Activated T-helper 2 cell treated with anti-CD3 and anti-CD28 coated beads, Interferon-gamma antibody, Interleukin-2, Interleukin-4, amounts not matched to agents 10 μg/mL and 5 μg/mL and 100 μg/mL, durations not matched to agents 14 hours and 24 hours and 36 hours (primary cell): ENCODE data around the gene IGIP. TPM values are rescaled to one million over a fixed set of nuclear protein-coding genes. Genes with fewer than 3 reads are reported as not detected.
A peak's percentile ranks its signal among the peaks of the same experiment; 100 is the strongest.

Experiments
- DNase-seq: peaks from one replicate; pipeline ENCODE4 v3.0.0; 2021; ENCODE audit warnings: low spot score
- H3K27ac Mint-ChIP-seq: one replicate; pipeline ENCODE4 v1.8.0; 2021; ENCODE audit warnings: mixed read lengths
- H3K27me3 Mint-ChIP-seq: one replicate; pipeline ENCODE4 v1.8.0; 2021; ENCODE audit warnings: low read depth, mixed read lengths
- H3K36me3 Mint-ChIP-seq: one replicate; pipeline ENCODE4 v1.8.0; 2021; ENCODE audit warnings: low read depth, mixed read lengths
- H3K4me1 Mint-ChIP-seq: one replicate; pipeline ENCODE4 v1.8.0; 2021; ENCODE audit warnings: low read depth, mixed read lengths
- H3K4me3 Mint-ChIP-seq: one replicate; pipeline ENCODE4 v1.8.0; 2021; ENCODE audit warnings: low read depth, mild to moderate bottlenecking, moderate library complexity, mixed read lengths
- H3K9me3 Mint-ChIP-seq: one replicate; pipeline ENCODE4 v1.8.0; 2021; ENCODE audit warnings: mixed read lengths
- intact Hi-C: fragments of 100-400 bp; cut with micrococcal nuclease; formaldehyde crosslinking; loops from one replicate; pipeline ENCODE4 v1.15.1; 2023
- total RNA-seq: library from RNA; stranded (reverse); gene quantifications from 2 replicates; pipeline ENCODE4 v1.2.3, GENCODE V29; 2022

IGIP gene
- total RNA-seq, 1 donor from 2014 or later, result 2.2 TPM

DNA sequence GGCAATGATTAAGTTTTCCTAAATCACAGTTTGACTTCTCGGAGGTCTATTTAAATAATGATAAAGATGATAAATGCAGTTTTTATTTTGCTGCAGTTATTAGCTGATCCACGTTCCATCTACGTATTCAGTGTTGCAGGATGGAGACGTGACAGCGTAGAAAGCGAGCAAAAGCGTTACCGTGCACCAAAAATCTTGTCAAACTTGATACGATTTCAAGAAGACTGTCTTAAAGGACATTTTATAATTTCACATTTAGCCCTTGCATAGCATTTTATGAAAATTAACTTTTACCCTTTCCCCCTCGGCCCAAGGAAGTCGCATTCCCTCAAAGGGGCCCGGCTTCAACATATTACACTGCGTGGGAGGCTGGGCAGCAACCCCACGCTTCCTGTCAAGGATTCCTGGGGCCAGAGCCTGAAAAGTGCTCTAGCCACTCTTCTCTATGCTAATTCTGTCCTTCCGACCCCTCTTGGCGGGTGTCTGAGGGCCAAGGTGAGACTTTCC, 18.9 kb upstream of the IGIP start:
- Mint-ChIP-seq H3K36me3 (peaks cover 4% of the 10 kb centered on the region), H3K27ac (peak overlapping the region; percentile 86), H3K4me3 (peak overlapping the region; percentile 93), H3K27me3 (peaks cover 57% of the 10 kb centered on the region), H3K9me3 (no peaks in the 10 kb centered on the region), H3K4me1 (peaks cover 29% of the 10 kb centered on the region)
- no peak for DNase-seq
- intact Hi-C loops, result loop anchor here (1.0 to 2.0 kb wide), 4 partner anchors 8 to 294 kb away; partner anchors contain the start of gene ANKHD1

DNA sequence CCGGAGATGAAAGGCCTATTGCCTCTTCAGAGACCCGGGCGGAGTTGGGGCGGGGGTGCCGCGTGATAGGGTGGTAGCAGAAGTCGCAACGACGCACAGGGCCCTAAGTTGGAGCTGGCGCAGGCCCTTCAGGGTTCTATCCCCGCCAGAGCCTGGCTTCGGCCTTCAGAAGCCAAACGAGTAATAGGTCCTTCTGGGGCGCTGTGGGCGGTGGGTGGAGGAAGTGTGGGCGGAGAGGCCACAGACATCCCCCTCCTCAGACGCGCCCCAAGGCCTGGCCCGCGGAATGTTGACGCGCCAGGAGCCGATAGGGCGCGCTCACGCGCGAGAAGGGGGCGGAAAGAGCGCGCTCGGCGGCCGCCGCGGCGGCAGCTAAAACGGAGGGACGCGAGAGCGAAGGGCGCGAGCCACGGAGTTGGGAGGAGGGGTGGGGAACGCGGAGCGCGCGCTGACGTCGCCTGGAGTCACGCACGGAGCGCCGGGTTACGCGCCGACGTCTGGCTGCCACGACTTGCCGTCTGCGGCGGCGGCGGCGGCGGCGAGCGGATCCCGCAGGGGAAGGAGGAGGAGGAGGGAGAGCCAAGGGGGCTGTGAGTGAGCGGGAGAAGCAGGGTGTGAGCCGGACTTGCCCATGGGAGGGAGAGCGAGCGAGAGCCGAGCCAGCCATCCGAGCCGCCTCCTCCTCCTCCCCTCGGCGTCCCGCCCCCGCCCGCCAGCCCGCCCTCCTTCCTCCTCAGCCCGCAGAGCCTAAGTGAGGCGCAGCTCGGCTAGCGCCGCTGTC, 18.2 kb upstream of the IGIP start:
- Mint-ChIP-seq H3K4me1 (peaks cover 33% of the 10 kb centered on the region), H3K4me3 (peak overlapping the region; percentile 93), H3K27me3 (peaks cover 59% of the 10 kb centered on the region), H3K9me3 (no peaks in the 10 kb centered on the region), H3K27ac (peak overlapping the region; percentile 86), H3K36me3 (peaks cover 4% of the 10 kb centered on the region)
- intact Hi-C loops, result loop anchor here (1.0 to 2.0 kb wide), 4 partner anchors 8 to 294 kb away; partner anchors contain the start of gene ANKHD1
- DNase-seq, result peak; percentile 90

DNA sequence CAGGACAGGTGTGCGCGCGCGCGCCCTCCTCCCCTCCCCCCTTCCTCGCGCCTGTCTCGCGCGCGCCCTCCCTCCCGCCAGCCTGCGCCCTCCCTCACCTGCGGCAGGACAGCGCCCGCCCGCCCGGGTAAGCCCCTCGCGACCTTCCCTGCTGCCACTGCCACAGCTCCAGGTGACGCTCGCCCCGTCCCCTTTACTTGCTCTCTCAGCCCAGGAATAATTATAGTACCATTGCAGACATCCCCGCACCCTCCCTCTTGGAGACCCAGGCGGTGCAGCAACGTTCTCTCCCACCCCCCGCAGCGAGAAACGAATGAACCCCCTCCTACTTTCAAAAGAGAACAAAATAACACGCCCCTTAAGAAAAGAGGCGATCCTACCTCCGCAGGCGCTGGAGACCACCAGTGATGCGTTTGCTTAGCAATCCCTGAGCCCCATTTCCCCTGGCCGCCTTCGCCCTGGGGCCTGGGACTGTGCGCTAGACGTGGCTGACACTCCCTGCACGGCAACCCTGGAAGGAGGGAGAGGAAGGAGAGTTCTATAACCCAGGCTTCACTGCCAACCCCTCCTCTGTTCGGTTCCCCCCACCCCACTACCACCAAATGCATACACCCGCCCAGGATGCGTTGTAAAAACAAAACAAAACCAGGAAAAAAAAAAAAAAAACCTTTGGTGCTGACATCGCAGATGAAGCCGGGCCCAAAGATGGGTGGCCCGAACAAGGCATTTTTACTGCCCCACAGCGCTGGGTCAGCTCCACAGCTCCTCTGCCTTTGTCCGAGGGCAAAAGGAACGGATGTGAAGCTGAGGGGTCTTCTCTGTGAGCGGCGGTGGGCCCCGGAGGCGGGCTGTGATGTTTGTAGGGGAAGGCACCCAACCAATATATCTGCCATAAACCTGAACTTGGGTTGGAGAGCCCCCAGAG, 17.4 kb upstream of the IGIP start:
- Mint-ChIP-seq H3K4me3 (peak overlapping the region; percentile 93), H3K4me1 (peaks cover 35% of the 10 kb centered on the region), H3K9me3 (no peaks in the 10 kb centered on the region), H3K27me3 (peaks cover 53% of the 10 kb centered on the region), H3K27ac (peak overlapping the region; percentile 84), H3K36me3 (peaks cover 4% of the 10 kb centered on the region)
- intact Hi-C loops, result no loop called here
- peak; percentile 22 for DNase-seq

DNA sequence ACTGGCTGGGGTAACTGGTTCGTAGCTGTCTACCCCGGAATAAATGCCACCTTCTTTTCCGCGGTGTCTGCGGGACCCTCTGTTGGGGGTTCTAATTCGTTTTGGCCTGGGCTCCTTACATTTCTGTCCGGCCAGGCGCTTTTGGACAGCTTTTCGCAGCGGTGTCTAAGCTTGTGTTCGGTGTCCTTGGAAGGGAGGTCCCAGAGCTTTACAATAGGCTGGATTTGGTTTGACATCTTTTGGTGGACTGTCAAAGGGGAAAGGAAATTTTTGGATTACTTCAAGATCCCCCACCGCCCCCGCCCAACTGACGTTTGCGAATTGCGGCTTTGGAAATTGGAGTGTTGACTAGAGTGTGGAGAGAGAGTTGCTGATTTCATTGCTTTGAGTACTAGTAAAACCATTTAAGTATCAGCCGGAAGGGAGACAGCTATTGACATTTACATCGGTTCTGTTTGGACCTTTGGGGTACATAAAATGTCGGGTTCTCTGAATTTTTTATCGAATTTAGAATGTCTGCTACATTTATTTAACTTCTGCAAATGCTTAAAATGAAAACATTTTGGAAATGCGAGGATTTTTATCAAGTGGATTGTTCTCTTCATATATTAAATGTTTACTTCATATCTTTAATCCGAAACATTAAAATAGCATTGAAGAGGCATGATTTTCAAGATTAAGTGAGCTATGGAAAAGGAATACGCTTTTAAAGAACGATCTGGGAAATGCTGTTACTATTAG, 16.5 kb upstream of the IGIP start:
- Mint-ChIP-seq H3K36me3 (peaks cover 4% of the 10 kb centered on the region), H3K4me3 (peak overlapping the region; percentile 93), H3K27me3 (peaks cover 48% of the 10 kb centered on the region), H3K4me1 (peaks cover 35% of the 10 kb centered on the region), H3K27ac (no peak overlapping the region), H3K9me3 (no peaks in the 10 kb centered on the region)
- no peak for DNase-seq
- intact Hi-C loops, result no loop called here

DNA sequence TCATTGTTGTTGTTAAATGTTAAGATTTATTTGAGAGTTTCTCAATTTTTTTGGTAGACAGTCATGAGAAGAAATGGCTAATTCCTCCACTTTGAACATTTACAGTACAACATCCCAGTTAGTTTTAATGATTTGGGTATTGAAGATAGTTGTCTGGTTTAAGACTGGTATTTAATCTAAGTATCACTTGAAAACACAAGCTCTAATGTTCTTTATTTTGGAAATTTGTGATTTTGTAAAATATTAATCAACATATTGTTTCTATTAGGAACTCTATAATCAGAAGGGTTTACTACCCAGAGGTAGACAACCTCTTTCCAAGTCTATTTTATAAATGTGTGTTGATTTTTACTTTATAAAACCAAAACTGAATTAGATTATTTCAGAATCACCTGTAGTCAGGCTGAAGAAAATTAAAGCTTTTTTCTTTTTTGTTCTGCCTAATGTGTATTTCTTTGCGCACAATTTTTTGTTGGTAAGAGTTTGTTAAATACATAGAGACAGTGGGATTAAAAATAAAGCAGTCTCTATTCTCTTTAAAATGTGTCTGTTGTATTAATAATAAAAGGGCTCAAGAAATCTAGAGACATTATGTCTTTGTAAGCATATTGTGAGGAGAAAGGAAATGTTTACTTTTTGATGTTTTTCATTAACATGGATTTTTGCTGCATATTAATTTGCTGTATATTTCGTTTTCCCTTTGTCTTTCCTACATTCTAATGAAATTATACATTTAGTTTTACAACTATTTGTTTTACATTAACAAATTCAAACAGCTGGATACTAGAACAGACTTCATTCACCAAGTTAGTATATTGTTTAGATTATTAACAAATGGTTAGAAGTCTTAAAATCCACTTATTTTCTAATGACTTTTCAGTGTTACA, 15.7 kb upstream of the IGIP start:
- DNase-seq, result no peak
- H3K27me3 Mint-ChIP-seq, result peaks cover 40% of the 10 kb centered on the region
- peaks cover 39% of the 10 kb centered on the region for H3K4me1 Mint-ChIP-seq
- H3K9me3 Mint-ChIP-seq, result no peaks in the 10 kb centered on the region
- peak overlapping the region; percentile 93 for H3K4me3 Mint-ChIP-seq
- intact Hi-C loops, result loop anchor here (5.0 kb wide), 1 partner anchor 548 kb away; the partner anchor contains the start of gene UBE2D2
- H3K36me3 Mint-ChIP-seq, result peaks cover 10% of the 10 kb centered on the region
- no peak overlapping the region for H3K27ac Mint-ChIP-seq

DNA sequence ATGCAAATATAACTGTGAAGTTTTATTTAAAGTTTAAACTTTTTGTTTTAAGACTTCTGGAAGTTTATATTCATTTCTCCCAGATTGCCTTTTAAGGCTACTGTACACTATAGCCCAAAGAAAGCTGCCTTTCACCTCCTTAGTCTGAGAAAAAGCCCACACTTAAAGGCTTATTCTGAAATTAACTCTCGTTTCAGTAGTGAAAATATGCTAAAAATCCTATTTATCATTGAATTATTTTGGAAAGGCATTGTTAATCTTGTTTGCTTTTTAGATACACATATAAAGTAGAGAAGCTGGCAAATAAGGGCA, 15.1 kb upstream of the IGIP start:
- peaks cover 12% of the 10 kb centered on the region for H3K36me3 Mint-ChIP-seq
- peaks cover 35% of the 10 kb centered on the region for H3K27me3 Mint-ChIP-seq
- no peak overlapping the region for H3K4me3 Mint-ChIP-seq
- no peak for DNase-seq
- peaks cover 42% of the 10 kb centered on the region for H3K4me1 Mint-ChIP-seq
- intact Hi-C loops, result loop anchor here (5.0 kb wide), 1 partner anchor 548 kb away; the partner anchor contains the start of gene UBE2D2
- no peaks in the 10 kb centered on the region for H3K9me3 Mint-ChIP-seq
- no peak overlapping the region for H3K27ac Mint-ChIP-seq

DNA sequence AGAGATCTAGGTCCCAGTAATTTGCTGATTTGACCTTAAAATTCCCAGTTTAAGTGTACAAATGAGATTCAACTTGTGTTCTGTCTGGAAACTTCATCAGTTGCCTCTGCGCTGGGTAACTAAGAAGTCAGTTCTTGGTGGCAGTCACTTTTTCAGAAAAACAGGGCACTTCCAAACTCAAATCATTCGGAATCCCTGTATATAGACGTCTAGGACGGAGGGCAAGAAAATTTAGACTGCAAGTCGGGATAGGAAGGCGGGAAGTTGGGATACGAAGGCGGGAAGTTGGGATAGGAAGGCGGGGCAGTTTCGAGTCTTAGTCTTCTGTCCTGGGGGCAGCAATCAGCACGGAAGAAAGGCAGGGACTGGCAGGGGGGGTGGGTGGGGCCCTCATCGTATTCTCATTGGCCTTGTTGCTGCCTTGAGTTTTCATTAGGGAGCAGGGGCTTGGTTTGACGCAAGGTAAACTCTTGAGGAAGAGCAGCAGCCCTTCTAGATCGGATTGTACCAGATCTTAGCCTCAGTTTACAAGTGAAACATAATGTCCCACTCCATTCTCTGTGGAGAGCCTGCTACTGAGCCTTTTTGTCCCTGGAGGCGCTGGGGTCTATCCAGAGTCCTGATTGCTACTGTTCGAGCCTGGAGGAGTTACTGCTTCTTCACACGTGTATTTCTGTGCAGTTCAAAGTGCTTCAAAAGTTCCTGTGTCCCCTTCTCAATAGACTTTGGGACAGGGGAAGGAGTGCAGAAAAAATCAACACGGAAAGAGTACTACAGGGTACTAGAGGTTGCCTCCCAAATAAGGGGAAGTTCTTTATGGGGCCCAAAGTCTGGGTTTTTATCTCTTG, 14.5 kb upstream of the IGIP start:
- no peak overlapping the region for H3K4me3 Mint-ChIP-seq
- peaks cover 12% of the 10 kb centered on the region for H3K36me3 Mint-ChIP-seq
- no peak for DNase-seq
- no peaks in the 10 kb centered on the region for H3K9me3 Mint-ChIP-seq
- peaks cover 47% of the 10 kb centered on the region for H3K4me1 Mint-ChIP-seq
- H3K27ac Mint-ChIP-seq, result no peak overlapping the region
- intact Hi-C loops, result loop anchor here (5.0 kb wide), 1 partner anchor 549 kb away; the partner anchor contains the start of gene UBE2D2
- peaks cover 30% of the 10 kb centered on the region for H3K27me3 Mint-ChIP-seq

DNA sequence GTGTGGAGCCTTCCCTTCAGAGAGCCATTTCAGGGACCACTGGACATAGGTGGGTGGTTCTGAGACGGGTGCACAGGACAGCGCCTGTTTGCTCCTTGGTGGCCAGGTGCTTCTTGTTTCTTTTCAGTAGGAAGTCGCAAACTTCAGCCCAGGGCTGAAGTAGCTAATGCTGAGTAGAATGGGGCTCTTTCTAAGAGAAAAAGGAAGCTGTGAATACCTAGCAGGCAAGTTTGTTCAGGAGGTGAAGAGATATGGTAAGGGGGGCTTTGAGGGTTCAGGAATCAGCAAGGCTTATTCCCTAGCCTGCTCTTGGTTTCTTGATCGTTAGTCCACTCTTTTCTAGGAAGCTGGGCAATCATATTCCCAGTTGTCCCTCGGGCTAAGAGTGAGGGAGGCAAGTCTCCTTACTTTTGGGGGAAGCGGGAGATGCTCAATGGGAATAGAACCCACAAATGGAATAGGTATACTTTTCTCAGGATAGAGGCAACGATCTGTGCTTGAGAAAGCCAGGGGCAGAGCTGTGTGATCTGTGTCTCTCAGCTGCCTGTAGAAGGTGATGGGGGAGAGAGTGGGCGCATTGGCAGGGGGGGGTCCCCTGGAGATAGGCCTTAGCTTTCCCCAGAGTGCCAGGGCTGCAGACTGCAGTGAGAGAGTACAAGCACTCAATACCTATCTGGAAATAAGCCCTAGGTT, 13.7 kb upstream of the IGIP start:
- peaks cover 27% of the 10 kb centered on the region for H3K27me3 Mint-ChIP-seq
- DNase-seq, result no peak
- H3K27ac Mint-ChIP-seq, result no peak overlapping the region
- H3K4me3 Mint-ChIP-seq, result peak overlapping the region; percentile 7
- H3K4me1 Mint-ChIP-seq, result peaks cover 46% of the 10 kb centered on the region
- H3K9me3 Mint-ChIP-seq, result no peaks in the 10 kb centered on the region
- intact Hi-C loops, result loop anchor here (2.0 to 5.0 kb wide), 2 partner anchors 289 to 550 kb away; partner anchors contain the start of genes ANKHD1 and UBE2D2
- peaks cover 12% of the 10 kb centered on the region for H3K36me3 Mint-ChIP-seq

DNA sequence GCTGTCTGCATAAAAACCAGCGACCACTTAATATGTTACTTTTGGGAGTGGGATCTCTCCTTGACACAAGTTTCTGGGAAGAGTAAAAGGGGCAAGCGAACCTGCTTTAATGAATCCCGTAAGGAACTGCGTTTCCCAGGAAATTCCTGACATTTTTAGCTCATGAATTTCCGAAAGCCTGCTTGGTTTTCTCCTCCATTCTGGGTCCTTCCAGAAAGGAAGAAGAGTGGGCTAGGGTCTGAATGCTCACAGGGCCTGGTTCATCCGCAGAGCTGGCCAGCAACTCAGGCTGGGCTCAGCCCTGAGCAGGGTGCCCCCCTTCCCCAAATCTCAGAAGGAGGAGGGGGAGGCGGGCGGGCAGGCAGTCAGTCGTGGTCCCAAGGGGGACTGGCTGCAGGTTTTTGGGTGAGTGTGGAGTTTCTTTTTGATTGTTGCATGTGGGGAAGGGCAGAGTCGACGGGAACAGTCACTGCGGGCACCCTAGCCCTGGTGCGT, 13.0 kb upstream of the IGIP start:
- Mint-ChIP-seq H3K4me1 (peaks cover 46% of the 10 kb centered on the region), H3K4me3 (peak overlapping the region; percentile 69), H3K27me3 (peaks cover 25% of the 10 kb centered on the region), H3K27ac (no peak overlapping the region), H3K9me3 (no peaks in the 10 kb centered on the region), H3K36me3 (peaks cover 12% of the 10 kb centered on the region)
- no peak for DNase-seq
- intact Hi-C loops, result loop anchor here (2.0 to 5.0 kb wide), 2 partner anchors 288 to 550 kb away; partner anchors contain the start of genes ANKHD1 and UBE2D2

DNA sequence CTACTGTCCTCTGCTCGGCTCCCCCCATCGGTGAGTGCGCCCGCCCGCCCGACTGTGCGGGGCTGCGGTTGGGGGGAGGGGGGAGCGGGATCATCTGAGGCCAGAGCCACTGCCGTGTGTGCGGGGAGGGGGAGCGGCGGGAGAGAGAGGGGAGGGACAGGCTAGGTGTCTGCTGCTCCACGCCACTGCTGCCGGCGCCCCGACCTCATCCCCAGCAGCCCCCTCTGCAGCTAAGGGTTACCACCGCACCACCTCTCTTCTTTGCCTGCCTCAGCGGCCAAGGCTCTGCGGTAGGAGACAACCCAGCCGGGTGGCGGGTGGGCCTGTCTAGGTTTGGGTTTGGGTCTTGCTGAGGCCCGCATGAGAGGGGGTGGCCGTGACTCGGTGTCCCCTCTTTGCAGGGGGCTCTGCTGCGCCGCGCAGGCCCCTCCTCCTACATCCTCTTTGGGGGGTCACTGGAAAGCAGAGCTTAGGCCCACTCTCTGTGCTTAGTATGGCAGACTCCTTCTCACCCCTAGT, 12.5 kb upstream of the IGIP start:
- intact Hi-C loops, result loop anchor here (2.0 to 5.0 kb wide), 2 partner anchors 288 to 551 kb away; partner anchors contain the start of genes ANKHD1 and UBE2D2
- DNase-seq, result peak; percentile 16
- Mint-ChIP-seq H3K4me1 (peaks cover 50% of the 10 kb centered on the region), H3K4me3 (peak overlapping the region; percentile 92), H3K36me3 (peaks cover 15% of the 10 kb centered on the region), H3K27me3 (peaks cover 25% of the 10 kb centered on the region), H3K27ac (no peak overlapping the region), H3K9me3 (no peaks in the 10 kb centered on the region)
